Stimulated activated naive B cell treated with anti-CD40 and anti-IgM and Interleukin-4, amounts not matched to agents 10 μg/mL and 1 μg/mL and 100 μg/mL, for 72 hours (primary cell): ENCODE data around the gene CIB1.
A peak's percentile ranks its signal among the peaks of the same experiment; 100 is the strongest.

Experiments
- ATAC-seq, 2 donors: fragments of 150-1000 bp; cut with Tn5 transposase; replicated peaks; 2 replicates each; pipeline ENCODE4 v1.10.0; 2021; ENCODE audit warnings: moderate library complexity in 1 of 2
- DNase-seq: peaks from one replicate; pipeline ENCODE4 v3.0.0; 2021
- H3K27ac Mint-ChIP-seq: one replicate; pipeline ENCODE4 v1.8.0; 2022; ENCODE audit warnings: mild to moderate bottlenecking, mixed read lengths
- H3K27me3 Mint-ChIP-seq, 2 donors: one replicate each; pipeline ENCODE4 v1.8.0; 2022; ENCODE audit warnings: mixed read lengths in 2 of 2
- H3K36me3 Mint-ChIP-seq, 2 donors: one replicate each; pipeline ENCODE4 v1.8.0; 2022; ENCODE audit warnings: mixed read lengths in 2 of 2, mild to moderate bottlenecking in 1 of 2
- H3K4me1 Mint-ChIP-seq, 2 donors: one replicate each; pipeline ENCODE4 v1.8.0; 2022; ENCODE audit warnings: mixed read lengths in 2 of 2, mild to moderate bottlenecking in 1 of 2
- H3K4me3 Mint-ChIP-seq, 2 donors: one replicate each; pipeline ENCODE4 v1.8.0; 2022; ENCODE audit warnings: mild to moderate bottlenecking in 2 of 2, mixed read lengths in 2 of 2, moderate library complexity in 1 of 2
- H3K9me3 Mint-ChIP-seq, 2 donors: one replicate each; pipeline ENCODE4 v1.8.0; 2022; ENCODE audit warnings: mixed read lengths in 2 of 2, mild to moderate bottlenecking in 1 of 2

Gene CIB1

GRCh38 chr15:90230610-90231009, 3.1 kb downstream of the CIB1 start:
- Mint-ChIP-seq H3K27me3 (no peaks in the 10 kb centered on the region), H3K9me3 (no peaks in the 10 kb centered on the region), H3K4me3 (peak overlapping the region; percentile 65 to 72), H3K4me1 (peaks cover 36 to 44% of the 10 kb centered on the region in 2 donors), H3K27ac (peak overlapping the region; percentile 93), H3K36me3 (peaks cover 26 to 53% of the 10 kb centered on the region in 2 donors)
- no peak for DNase-seq
- no peak for ATAC-seq

GRCh38 chr15:90230071-90230494, 3.7 kb downstream of the CIB1 start:
- no peak for DNase-seq
- Mint-ChIP-seq H3K36me3 (peaks cover 29 to 55% of the 10 kb centered on the region in 2 donors), H3K4me3 (peak overlapping the region in 1 of 2 donors; percentile 65), H3K9me3 (no peaks in the 10 kb centered on the region), H3K27ac (peak overlapping the region; percentile 93), H3K4me1 (peaks cover 36 to 42% of the 10 kb centered on the region in 2 donors), H3K27me3 (no peaks in the 10 kb centered on the region)
- no peak for ATAC-seq

- H3K4me1 Mint-ChIP-seq, result peaks cover 31 to 34% of the 10 kb centered on the region in 2 donors
These were observed 4.8 kb downstream of the CIB1 start for GRCh38 chr15:90228960-90229359.

GRCh38 chr15:90227816-90228772, 5.6 kb downstream of the CIB1 start:
- H3K4me1 Mint-ChIP-seq, result peaks cover 34% of the 10 kb centered on the region in 2 donors
- no peaks in the 10 kb centered on the region for H3K27me3 Mint-ChIP-seq
- no peak overlapping the region for H3K4me3 Mint-ChIP-seq
- no peak overlapping the region for H3K27ac Mint-ChIP-seq
- DNase-seq, result no peak
- peaks cover 33 to 66% of the 10 kb centered on the region in 2 donors for H3K36me3 Mint-ChIP-seq
- ATAC-seq, result no peak
- H3K9me3 Mint-ChIP-seq, result no peaks in the 10 kb centered on the region

More at GRCh38 chr15:90228960-90229359, 4.8 kb downstream of the CIB1 start:
- Mint-ChIP-seq H3K4me3 (no peak overlapping the region), H3K36me3 (peaks cover 33 to 62% of the 10 kb centered on the region in 2 donors), H3K9me3 (no peaks in the 10 kb centered on the region), H3K27me3 (no peaks in the 10 kb centered on the region), H3K27ac (peak overlapping the region; percentile 52)
- ATAC-seq (no peak), DNase-seq (no peak)

GRCh38 chr15:90227336-90227735, 6.4 kb downstream of the CIB1 start:
- DNase-seq (no peak), ATAC-seq (no peak)
- H3K4me3 Mint-ChIP-seq, result no peak overlapping the region
- H3K27ac Mint-ChIP-seq, result peak overlapping the region; percentile 47
- no peaks in the 10 kb centered on the region for H3K27me3 Mint-ChIP-seq
- peaks cover 33 to 63% of the 10 kb centered on the region in 2 donors for H3K36me3 Mint-ChIP-seq
- H3K4me1 Mint-ChIP-seq, result peaks cover 26 to 30% of the 10 kb centered on the region in 2 donors
- H3K9me3 Mint-ChIP-seq, result no peaks in the 10 kb centered on the region

GRCh38 chr15:90225504-90226234, 8.1 kb downstream of the CIB1 start:
- peaks cover 25 to 52% of the 10 kb centered on the region in 2 donors for H3K36me3 Mint-ChIP-seq
- no peaks in the 10 kb centered on the region for H3K27me3 Mint-ChIP-seq
- no peak for DNase-seq
- no peak overlapping the region for H3K27ac Mint-ChIP-seq
- no peak for ATAC-seq
- no peaks in the 10 kb centered on the region for H3K9me3 Mint-ChIP-seq
- no peak overlapping the region for H3K4me3 Mint-ChIP-seq
- H3K4me1 Mint-ChIP-seq, result peaks cover 14 to 23% of the 10 kb centered on the region in 2 donors

GRCh38 chr15:90225047-90225446, 8.7 kb downstream of the CIB1 start:
- Mint-ChIP-seq H3K27me3 (no peaks in the 10 kb centered on the region), H3K36me3 (peaks cover 23 to 50% of the 10 kb centered on the region in 2 donors), H3K27ac (no peak overlapping the region), H3K4me3 (no peak overlapping the region), H3K4me1 (peaks cover 14 to 18% of the 10 kb centered on the region in 2 donors), H3K9me3 (no peaks in the 10 kb centered on the region)
- DNase-seq, result no peak
- no peak for ATAC-seq

GRCh38 chr15:90223441-90224165, 10.1 kb downstream of the CIB1 start:
- H3K9me3 Mint-ChIP-seq, result no peaks in the 10 kb centered on the region
- DNase-seq (no peak), ATAC-seq (no peak)
- H3K36me3 Mint-ChIP-seq, result peaks cover 18 to 35% of the 10 kb centered on the region in 2 donors
- peaks cover 21 to 25% of the 10 kb centered on the region in 2 donors for H3K4me1 Mint-ChIP-seq
- no peaks in the 10 kb centered on the region for H3K27me3 Mint-ChIP-seq
- H3K27ac Mint-ChIP-seq, result no peak overlapping the region
- no peak overlapping the region for H3K4me3 Mint-ChIP-seq

- peaks cover 22 to 35% of the 10 kb centered on the region in 2 donors for H3K4me1 Mint-ChIP-seq
- no peak for ATAC-seq
- H3K36me3 Mint-ChIP-seq, result peaks cover 19 to 26% of the 10 kb centered on the region in 2 donors
- H3K27ac Mint-ChIP-seq, result no peak overlapping the region
- no peak overlapping the region for H3K4me3 Mint-ChIP-seq
- H3K9me3 Mint-ChIP-seq, result no peaks in the 10 kb centered on the region
- H3K27me3 Mint-ChIP-seq, result no peaks in the 10 kb centered on the region
- DNase-seq, result no peak
These were observed 11.2 kb downstream of the CIB1 start for GRCh38 chr15:90222547-90222946.

- no peaks in the 10 kb centered on the region for H3K27me3 Mint-ChIP-seq
- peaks cover 19 to 28% of the 10 kb centered on the region in 2 donors for H3K36me3 Mint-ChIP-seq
- no peak overlapping the region for H3K4me3 Mint-ChIP-seq
- H3K9me3 Mint-ChIP-seq, result no peaks in the 10 kb centered on the region
- ATAC-seq (peak; percentile 59 to 65), DNase-seq (no peak)
- H3K4me1 Mint-ChIP-seq, result peaks cover 30 to 47% of the 10 kb centered on the region in 2 donors
- H3K27ac Mint-ChIP-seq, result peak overlapping the region; percentile 68
These were observed 12.4 kb downstream of the CIB1 start for GRCh38 chr15:90221246-90221900.

GRCh38 chr15:90219421-90220141, 14.2 kb downstream of the CIB1 start:
- peaks cover 37 to 57% of the 10 kb centered on the region in 2 donors for H3K4me1 Mint-ChIP-seq
- peak overlapping the region; percentile 81 for H3K27ac Mint-ChIP-seq
- H3K36me3 Mint-ChIP-seq, result peaks cover 13 to 25% of the 10 kb centered on the region in 2 donors
- no peaks in the 10 kb centered on the region for H3K9me3 Mint-ChIP-seq
- no peaks in the 10 kb centered on the region for H3K27me3 Mint-ChIP-seq
- no peak for DNase-seq
- H3K4me3 Mint-ChIP-seq, result no peak overlapping the region
- peak; percentile 68 to 69 for ATAC-seq

- ATAC-seq, result no peak
- Mint-ChIP-seq H3K27ac (peak overlapping the region; percentile 82), H3K9me3 (no peaks in the 10 kb centered on the region), H3K36me3 (peaks cover 12 to 19% of the 10 kb centered on the region in 2 donors), H3K4me3 (no peak overlapping the region), H3K4me1 (peaks cover 45 to 73% of the 10 kb centered on the region in 2 donors), H3K27me3 (no peaks in the 10 kb centered on the region)
- no peak for DNase-seq
These were observed 15.9 kb downstream of the CIB1 start for GRCh38 chr15:90217671-90218394.
